H1 (cell line): ENCODE measurements around the gene ZNF526. TPM values are rescaled to one million over a fixed set of nuclear protein-coding genes. Genes with fewer than 3 reads are reported as not detected.

Source experiments
- TAF1 ChIP-seq: IDR thresholded peaks from 2 replicates; pipeline ENCODE4 v1.6.1; 2011; ENCODE audit warnings: mild to moderate bottlenecking, low read depth, low read length
- polyA plus RNA-seq, 7 experiments: library from polyadenylated mRNA; depleted of rRNA in 3 of 7; stranded (reverse) in 5 of 7; unstranded in 2 of 7; fragments of >200 nt in 5 of 7; fragments of 200-250 nt in 2 of 7; gene quantifications; 1 replicate in 5 of 7; 2 replicates in 1 of 7; 4 replicates in 1 of 7; pipeline versions ENCODE4 v1.2.1 to v1.2.3, GENCODE V29; 2011 to 2013; ENCODE audit warnings: missing spikeins in 2 of 7, mixed read lengths in 2 of 7
- total RNA-seq: library from RNA; stranded (reverse); fragmentation: NEBNext Ultra II Directional; extraction: Animal tissue kit (Norgen Biotek cat#: 25700); gene quantifications from 2 replicates; pipeline ENCODE4 v1.2.1, GENCODE V29; 2021

ZNF526 gene
- total and polyA plus RNA-seq, 2 of the 8 experiments (the other 6 are each of a cell fraction or from before 2014, with no cell fraction given), result 8.4 to 14.1 TPM

DNA sequence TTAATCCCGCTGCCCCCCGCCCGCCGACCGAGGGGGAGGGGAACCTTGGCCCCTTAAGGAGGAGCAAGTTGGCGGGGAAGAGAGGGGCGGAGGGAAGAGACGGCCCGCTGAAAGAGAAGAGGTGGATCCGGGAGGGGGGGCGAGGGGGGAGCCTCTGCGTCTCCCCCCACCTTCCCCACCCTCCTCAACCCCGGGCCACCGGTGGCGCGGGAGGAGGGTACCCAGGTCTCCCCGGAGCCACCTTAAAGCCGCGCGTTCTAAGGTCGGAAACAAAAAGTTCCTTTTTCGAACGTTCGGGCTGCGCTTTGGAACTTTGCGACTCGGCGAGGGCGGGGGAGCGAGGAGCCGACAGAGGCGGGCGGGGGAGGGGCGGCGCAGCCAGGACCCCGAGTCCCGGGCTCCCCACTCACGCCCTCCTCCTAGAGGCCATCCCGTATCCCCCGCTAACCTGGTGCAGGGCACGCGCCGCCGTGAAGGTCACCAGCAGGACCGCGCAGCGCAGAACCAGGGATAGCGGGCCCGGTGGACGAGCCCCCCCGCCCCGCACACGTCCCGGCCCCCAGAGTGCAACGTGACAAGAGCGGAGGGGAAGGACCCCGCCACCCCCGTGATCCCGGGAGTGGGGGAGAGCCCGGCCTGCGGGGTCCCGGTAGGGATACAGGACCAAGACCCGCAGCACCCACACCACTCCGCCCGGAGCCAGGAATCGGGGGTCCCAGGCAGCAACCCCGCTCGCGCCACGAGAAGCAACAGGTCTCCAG, 34.2 kb downstream of the ZNF526 start (continued):
- 0 out of 2 replicates have a peak, but pooled peaks have one; percentile 32 for TF ChIP-seq TAF1
